Trophoblast cell (in vitro differentiated cells and primary cell): Measurements from ENCODE around the gene DMTF1.
A peak's percentile ranks its signal among the peaks of the same experiment; 100 is the strongest.

Experiments used
- DNase-seq, 2 donors: peaks; one replicate each; pipeline ENCODE4 v3.0.0-alpha.2; 2016
- H2AFZ ChIP-seq: 2 replicates; pipeline ENCODE4 v1.6.1; 2013; ENCODE audit warnings: low read length, moderate library complexity, mild to moderate bottlenecking; ENCODE audit not compliant: insufficient read depth, poor library complexity
- H2AK5ac ChIP-seq: 2 replicates; pipeline ENCODE4 v1.6.1; 2013; ENCODE audit warnings: mild to moderate bottlenecking, low read length
- H2BK120ac ChIP-seq: 2 replicates; pipeline ENCODE4 v1.6.1; 2013; ENCODE audit warnings: low read length, mild to moderate bottlenecking, moderate library complexity; ENCODE audit not compliant: insufficient read depth, poor library complexity
- H2BK12ac ChIP-seq: 2 replicates; pipeline ENCODE4 v1.6.1; 2013; ENCODE audit warnings: mild to moderate bottlenecking, low read length, moderate library complexity
- H2BK5ac ChIP-seq: 2 replicates; pipeline ENCODE4 v1.6.1; 2013; ENCODE audit warnings: low read length, low read depth, moderate library complexity, mild to moderate bottlenecking; ENCODE audit not compliant: poor library complexity
- H3K14ac ChIP-seq: 2 replicates; pipeline ENCODE4 v1.6.1; 2013; ENCODE audit warnings: mild to moderate bottlenecking, low read length
- H3K18ac ChIP-seq: 2 replicates; pipeline ENCODE4 v1.6.1; 2013; ENCODE audit warnings: mild to moderate bottlenecking, low read length
- H3K23ac ChIP-seq: 2 replicates; pipeline ENCODE4 v1.6.1; 2013; ENCODE audit warnings: low read length
- H3K27ac ChIP-seq: 2 replicates; pipeline ENCODE4 v1.5.1; 2013; ENCODE audit warnings: low read depth, mild to moderate bottlenecking, inconsistent platforms, low read length, moderate library complexity
- H3K27me3 ChIP-seq: 2 replicates; pipeline ENCODE4 v1.6.1; 2013; ENCODE audit warnings: inconsistent platforms, mild to moderate bottlenecking, low read length, moderate library complexity; ENCODE audit not compliant: insufficient read depth
- H3K36me3 ChIP-seq, 2 experiments: 1 replicate in 1 of 2; 2 replicates in 1 of 2; pipeline ENCODE4 v1.6.1; 2013; ENCODE audit warnings: low read length in 2 of 2, mild to moderate bottlenecking in 2 of 2, moderate library complexity in 1 of 2; ENCODE audit not compliant: insufficient read depth in 2 of 2, control insufficient read depth in 1 of 2
- H3K4ac ChIP-seq: 2 replicates; pipeline ENCODE4 v1.6.1; 2013; ENCODE audit warnings: low read depth, mild to moderate bottlenecking, low read length, moderate library complexity
- H3K4me1 ChIP-seq, 2 experiments: 1 replicate in 1 of 2; 2 replicates in 1 of 2; pipeline ENCODE4 v1.6.1; 2013; ENCODE audit warnings: low read length in 2 of 2, mild to moderate bottlenecking in 2 of 2, moderate library complexity in 1 of 2; ENCODE audit not compliant: insufficient read depth in 2 of 2, control insufficient read depth in 1 of 2
- H3K4me2 ChIP-seq: 2 replicates; pipeline ENCODE4 v1.6.1; 2013; ENCODE audit warnings: inconsistent platforms, mild to moderate bottlenecking, low read length, moderate library complexity
- H3K4me3 ChIP-seq: 2 replicates; pipeline ENCODE4 v1.5.1; 2013; ENCODE audit warnings: mild to moderate bottlenecking, low read depth, low read length, inconsistent platforms
- H3K79me1 ChIP-seq: one replicate; pipeline ENCODE4 v1.6.1; 2013; ENCODE audit warnings: low read length
- H3K79me2 ChIP-seq: 2 replicates; pipeline ENCODE4 v1.6.1; 2013; ENCODE audit warnings: low read length, mild to moderate bottlenecking; ENCODE audit not compliant: control insufficient read depth, insufficient read depth, poor library complexity
- H3K9ac ChIP-seq: 2 replicates; pipeline ENCODE4 v1.6.1; 2013; ENCODE audit warnings: mild to moderate bottlenecking, low read length
- H3K9me3 ChIP-seq: 2 replicates; pipeline ENCODE4 v1.6.1; 2013; ENCODE audit warnings: low read depth, mild to moderate bottlenecking, control low read depth, inconsistent platforms, low read length; ENCODE audit not compliant: insufficient read depth
- H4K12ac ChIP-seq: 2 replicates; pipeline ENCODE4 v1.6.1; 2013; ENCODE audit warnings: low read depth, mild to moderate bottlenecking, low read length, moderate library complexity
- H4K8ac ChIP-seq: 2 replicates; pipeline ENCODE4 v1.6.1; 2013; ENCODE audit warnings: low read depth, mild to moderate bottlenecking, low read length, moderate library complexity
- H4K91ac ChIP-seq: one replicate; pipeline ENCODE4 v1.6.1; 2013; ENCODE audit warnings: low read depth, mild to moderate bottlenecking, low read length, moderate library complexity
- WGBS: extraction: QIAGEN DNeasy Blood & Tissue Kit; methylation state at CpG from one replicate; pipeline ENCODE4 v1.1.7; 2013; ENCODE audit warnings: missing lambda C conversion rate; ENCODE audit not compliant: insufficient read length, insufficient coverage; ENCODE audit errors: extremely low coverage; 5-methylcytosine and 5-hydroxymethylcytosine counted together

Gene DMTF1

GRCh38 chr7:87219545-87220025 is 67.3 kb downstream of the DMTF1 start, which contains the start of gene TMEM243:
Gene TMEM243, minus strand, starts transcription at chr7:87219732. Its CDS starts 229 bp downstream, at chr7:87219503.
- no CpG with 5 or more reads among the region's 41 CpGs for WGBS

GRCh38 chr7:87220026-87220733 is 67.9 kb downstream of the DMTF1 start:
- Histone ChIP-seq H4K8ac (peak overlapping the region; percentile 72), H2BK120ac (peak overlapping the region; percentile 90), H2BK12ac (peak overlapping the region; percentile 68), H3K27me3 (peaks cover 2% of the 10 kb centered on the region), H3K4me2 (peak overlapping the region; percentile 84), H3K23ac (no peak overlapping the region), H2AK5ac (peak overlapping the region; percentile 55), H3K14ac (peak overlapping the region; percentile 94), H2AFZ (peak overlapping the region; percentile 98), H4K12ac (peak overlapping the region; percentile 96), H3K4ac (peak overlapping the region; percentile 86), H3K18ac (peak overlapping the region; percentile 89), H3K27ac (peak overlapping the region; percentile 27), H3K9ac (peak overlapping the region; percentile 78), H3K4me3 (peak overlapping the region; percentile 90), H4K91ac (peak overlapping the region; percentile 84), H3K79me2 (peaks cover 12% of the 10 kb centered on the region), H3K9me3 (no peaks in the 10 kb centered on the region), H3K79me1 (peaks cover 10% of the 10 kb centered on the region), H2BK5ac (peak overlapping the region; percentile 60), H3K4me1 (peaks cover 2 to 6% of the 10 kb centered on the region in 2 experiments), H3K36me3 (peaks cover 0 to 3% of the 10 kb centered on the region in 2 experiments)
- peak; percentile 72 to 84 for DNase-seq
- WGBS, result no CpG with 5 or more reads among the region's 75 CpGs

More at GRCh38 chr7:87219545-87220025, 67.3 kb downstream of the DMTF1 start, which contains the start of gene TMEM243:
- peak within 1 kb of the TSS; percentile 94 for H3K14ac ChIP-seq
- peak within 1 kb of the TSS; percentile 90 for H2BK120ac ChIP-seq
- H3K4ac ChIP-seq, result peak within 1 kb of the TSS; percentile 86
- peak within 1 kb of the TSS; percentile 55 for H2AK5ac ChIP-seq
- H3K9ac ChIP-seq, result peak within 1 kb of the TSS; percentile 78
- no peaks in the 10 kb centered on the region for H3K9me3 ChIP-seq
- peak within 1 kb of the TSS; percentile 96 for H4K12ac ChIP-seq
- H3K27ac ChIP-seq, result peak within 1 kb of the TSS; percentile 56
- H3K79me2 ChIP-seq, result peaks cover 12% of the 10 kb centered on the region
- H2AFZ ChIP-seq, result peak within 1 kb of the TSS; percentile 98
- peaks cover 0 to 3% of the 10 kb centered on the region in 2 experiments for H3K36me3 ChIP-seq
- H3K18ac ChIP-seq, result peak within 1 kb of the TSS; percentile 90
- peak within 1 kb of the TSS; percentile 84 for H3K4me2 ChIP-seq
- peak within 1 kb of the TSS; percentile 68 for H2BK12ac ChIP-seq
- H3K79me1 ChIP-seq, result peaks cover 10% of the 10 kb centered on the region
- peaks cover 2 to 6% of the 10 kb centered on the region in 2 experiments for H3K4me1 ChIP-seq
- peak within 1 kb of the TSS; percentile 90 for H3K4me3 ChIP-seq
- H4K91ac ChIP-seq, result peak within 1 kb of the TSS; percentile 85
- H2BK5ac ChIP-seq, result peak within 1 kb of the TSS; percentile 60
- H3K27me3 ChIP-seq, result peaks cover 2% of the 10 kb centered on the region
- peak within 1 kb of the TSS; percentile 86 for H4K8ac ChIP-seq
- no peak within 1 kb of the TSS for H3K23ac ChIP-seq
- peak; percentile 58 to 64 for DNase-seq

GRCh38 chr7:87220734-87221215 is 68.5 kb downstream of the DMTF1 start:
- Histone ChIP-seq H3K9ac (no peak overlapping the region), H2BK12ac (no peak overlapping the region), H3K9me3 (no peaks in the 10 kb centered on the region), H3K79me2 (peaks cover 12% of the 10 kb centered on the region), H3K14ac (no peak overlapping the region), H3K18ac (no peak overlapping the region), H2BK5ac (no peak overlapping the region), H4K12ac (no peak overlapping the region), H2AFZ (peak overlapping the region; percentile 43), H4K91ac (no peak overlapping the region), H3K27me3 (peaks cover 2% of the 10 kb centered on the region), H3K23ac (no peak overlapping the region), H4K8ac (no peak overlapping the region), H3K4me3 (peak overlapping the region; percentile 90), H3K79me1 (peaks cover 10% of the 10 kb centered on the region), H2BK120ac (no peak overlapping the region), H3K4me2 (peak overlapping the region; percentile 84), H3K27ac (no peak overlapping the region), H3K4me1 (peaks cover 2 to 6% of the 10 kb centered on the region in 2 experiments), H3K36me3 (peaks cover 0 to 3% of the 10 kb centered on the region in 2 experiments), H2AK5ac (no peak overlapping the region), H3K4ac (no peak overlapping the region)
- DNase-seq, result peak; percentile 22 to 59
- no CpG with 5 or more reads among the region's 17 CpGs for WGBS

GRCh38 chr7:87223666-87224065 is 71.4 kb downstream of the DMTF1 start:
- Histone ChIP-seq H2BK5ac (no peak overlapping the region), H2AK5ac (no peak overlapping the region), H3K23ac (no peak overlapping the region), H3K14ac (no peak overlapping the region), H3K36me3 (no peaks in the 10 kb centered on the region), H3K27ac (no peak overlapping the region), H3K18ac (no peak overlapping the region), H3K9me3 (no peaks in the 10 kb centered on the region), H3K4me3 (no peak overlapping the region), H2BK120ac (no peak overlapping the region), H3K79me1 (peaks cover 10% of the 10 kb centered on the region), H3K4me1 (peaks cover 2 to 6% of the 10 kb centered on the region in 2 experiments), H3K79me2 (peaks cover 12% of the 10 kb centered on the region), H3K9ac (no peak overlapping the region), H3K27me3 (peaks cover 2% of the 10 kb centered on the region), H2BK12ac (no peak overlapping the region), H4K91ac (no peak overlapping the region), H3K4ac (no peak overlapping the region), H4K8ac (no peak overlapping the region), H3K4me2 (no peak overlapping the region), H2AFZ (no peak overlapping the region), H4K12ac (no peak overlapping the region)
- no CpG with 5 or more reads among the region's 1 CpG for WGBS
- no peak for DNase-seq
